ENCODE data around the gene PLEKHM3.

Gene PLEKHM3

GRCh38 chr2:207871506-207871905 is 153.8 kb downstream of the PLEKHM3 start:
- no peak overlapping the region for H3K4me3 ChIP-seq (ENCODE audit: low read depth, low read length)

More at GRCh38 chr2:207871506-207871905, 153.8 kb downstream of the PLEKHM3 start:
- ChIA-PET POLR2A (no interaction called here), CTCF (interaction anchor here (0.6 to 1.6 kb wide), 4 partner anchors 10 to 646 kb away, joined by 3 to 5 read pairs (median 4); no protein-coding TSS in a partner anchor)
- Histone ChIP-seq H3K9me3 (ENCODE audit: control insufficient read depth, insufficient read depth, low read depth, low read length) (no peaks in the 10 kb centered on the region), H3K27ac (ENCODE audit: extremely low read depth, low read depth, low read length) (no peak overlapping the region), H3K4me1 (ENCODE audit: control insufficient read depth, insufficient read depth, low read length) (peaks cover 6% of the 10 kb centered on the region; the same call in 1 of the 2 replicates), H3K36me3 (ENCODE audit: control insufficient read depth in 2 of 2, insufficient read depth in 1 of 2, low read length in 2 of 2) (no peaks in the 10 kb centered on the region)
- TF ChIP-seq ZFP41 (tag by site-specific recombination; IDR thresholded peaks at IDR 0.05; ENCODE audit: borderline replicate concordance) (no peak), SP3 (tag by site-specific recombination; IDR thresholded peaks at IDR 0.05) (no peak), ZNF280D (tag by site-specific recombination; IDR thresholded peaks at IDR 0.05) (no peak), ZSCAN5A (tag by site-specific recombination; IDR thresholded peaks at IDR 0.05) (no peak), HOXA7 (CRISPR knock-in tag; IDR thresholded peaks at IDR 0.05; ENCODE audit: borderline replicate concordance) (no peak), ZNF114 (tag by site-specific recombination; IDR thresholded peaks at IDR 0.05) (no peak), ZNF280C (tag by site-specific recombination; IDR thresholded peaks at IDR 0.05) (no peak), ZNF146 (tag by site-specific recombination; IDR thresholded peaks at IDR 0.05) (no peak), ZFHX2 (tag by site-specific recombination; conservative IDR thresholded peaks at IDR 0.05) (no peak), ZNF398 (tag by site-specific recombination; IDR thresholded peaks at IDR 0.05) (no peak), TRIM28 (IDR thresholded peaks at IDR 0.05; ENCODE audit: borderline replicate concordance, low read length) (no peak), INSM2 (tag by site-specific recombination; IDR thresholded peaks at IDR 0.05) (no peak), ZNF473 (tag by site-specific recombination; IDR thresholded peaks at IDR 0.05) (no peak), OSR2 (tag by site-specific recombination; IDR thresholded peaks at IDR 0.05) (no peak), ZNF530 (tag by site-specific recombination; IDR thresholded peaks at IDR 0.05; ENCODE audit: low read depth) (no peak), ZNF211 (tag by site-specific recombination; IDR thresholded peaks at IDR 0.05; ENCODE audit: low read depth) (no peak), ZNF548 (tag by site-specific recombination; IDR thresholded peaks at IDR 0.05) (no peak), ZNF777 (tag by site-specific recombination; IDR thresholded peaks at IDR 0.05; ENCODE audit: borderline replicate concordance) (no peak)
- TF ChIP-seq, protein P1, sequence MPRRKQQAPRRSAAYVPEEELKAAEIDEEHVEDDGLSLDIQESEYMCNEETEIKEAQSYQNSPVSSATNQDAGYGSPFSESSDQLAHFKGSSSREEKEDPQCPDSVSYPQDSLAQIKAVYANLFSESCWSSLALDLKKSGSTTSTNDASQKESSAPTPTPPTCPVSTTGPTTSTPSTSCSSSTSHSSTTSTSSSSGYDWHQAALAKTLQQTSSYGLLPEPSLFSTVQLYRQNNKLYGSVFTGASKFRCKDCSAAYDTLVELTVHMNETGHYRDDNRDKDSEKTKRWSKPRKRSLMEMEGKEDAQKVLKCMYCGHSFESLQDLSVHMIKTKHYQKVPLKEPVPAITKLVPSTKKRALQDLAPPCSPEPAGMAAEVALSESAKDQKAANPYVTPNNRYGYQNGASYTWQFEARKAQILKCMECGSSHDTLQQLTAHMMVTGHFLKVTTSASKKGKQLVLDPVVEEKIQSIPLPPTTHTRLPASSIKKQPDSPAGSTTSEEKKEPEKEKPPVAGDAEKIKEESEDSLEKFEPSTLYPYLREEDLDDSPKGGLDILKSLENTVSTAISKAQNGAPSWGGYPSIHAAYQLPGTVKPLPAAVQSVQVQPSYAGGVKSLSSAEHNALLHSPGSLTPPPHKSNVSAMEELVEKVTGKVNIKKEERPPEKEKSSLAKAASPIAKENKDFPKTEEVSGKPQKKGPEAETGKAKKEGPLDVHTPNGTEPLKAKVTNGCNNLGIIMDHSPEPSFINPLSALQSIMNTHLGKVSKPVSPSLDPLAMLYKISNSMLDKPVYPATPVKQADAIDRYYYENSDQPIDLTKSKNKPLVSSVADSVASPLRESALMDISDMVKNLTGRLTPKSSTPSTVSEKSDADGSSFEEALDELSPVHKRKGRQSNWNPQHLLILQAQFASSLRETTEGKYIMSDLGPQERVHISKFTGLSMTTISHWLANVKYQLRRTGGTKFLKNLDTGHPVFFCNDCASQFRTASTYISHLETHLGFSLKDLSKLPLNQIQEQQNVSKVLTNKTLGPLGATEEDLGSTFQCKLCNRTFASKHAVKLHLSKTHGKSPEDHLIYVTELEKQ (tag by site-specific recombination; IDR thresholded peaks at IDR 0.05; ENCODE audit: borderline replicate concordance): no peak
